Thyroid gland (tissue), 4 donors: Measurements from ENCODE around the gene FOXJ3. TPM values are rescaled to one million over a fixed set of nuclear protein-coding genes. Genes with fewer than 3 reads are reported as not detected.

ENCODE experiments used
- DNase-seq, 2 donors: peaks; one replicate each; pipeline ENCODE4 v3.0.0-alpha.2; 2019
- H3K27ac ChIP-seq, 3 donors: fragments of 200-600 bp; sonication (generic); 1 replicate in 2 of 3; 2 replicates in 1 of 3; pipeline ENCODE4 v1.5.1; 2016 to 2019; ENCODE audit warnings: mild to moderate bottlenecking in 1 of 3, moderate library complexity in 1 of 3
- H3K27me3 ChIP-seq: fragments of 200-600 bp; sonication (generic); one replicate; pipeline ENCODE4 v1.5.1; 2019
- H3K36me3 ChIP-seq, 2 donors: fragments of 200-600 bp; sonication (generic); one replicate each; pipeline ENCODE4 v1.5.1; 2016 to 2019
- H3K4me1 ChIP-seq, 2 donors: fragments of 200-600 bp; sonication (generic); one replicate each; pipeline ENCODE4 v1.5.1; 2017 to 2019
- H3K4me3 ChIP-seq, 3 donors: fragments of 200-600 bp; sonication (generic); replicated peaks in 1 of 3; 1 replicate in 2 of 3; 2 replicates in 1 of 3; pipeline ENCODE4 v1.5.1; 2016; ENCODE audit warnings: mild to moderate bottlenecking in 1 of 3
- H3K9me3 ChIP-seq: fragments of 200-600 bp; sonication (generic); one replicate; pipeline ENCODE4 v1.5.1; 2017
- POLR2A ChIP-seq, 2 donors: fragments of 450-650 bp; IDR thresholded peaks; one replicate each; pipeline ENCODE4 v1.6.1; 2017; ENCODE audit warnings: antibody characterized with exemption in 2 of 2, mild to moderate bottlenecking in 2 of 2, moderate library complexity in 1 of 2
- WGBS, 2 donors: methylation state at CpG; one replicate each; pipeline ENCODE4 v1.1.5; 2017; 5-methylcytosine and 5-hydroxymethylcytosine counted together
- intact Hi-C: fragments of 100-400 bp; cut with DNase I; formaldehyde crosslinking; loops from one replicate; pipeline ENCODE4 v1.15.1; 2023
- total RNA-seq, 4 donors: library from RNA; depleted of rRNA; stranded (reverse); fragments of >200 nt; gene quantifications; one replicate each; pipeline ENCODE4 v1.2.3, GENCODE V29; 2016
- TF ChIP-seq, protein P1 (sequence below), 6 experiments: fragments of 200-600 bp in 3 of 6; fragments of 450-650 bp in 3 of 6; sonication (generic) in 3 of 6; IDR thresholded peaks; one replicate each; pipeline ENCODE4 v1.5.1; 2016 to 2019; ENCODE audit warnings: antibody characterized with exemption in 6 of 6, mild to moderate bottlenecking in 2 of 6, inconsistent platforms in 1 of 6, moderate library complexity in 1 of 6

FOXJ3 gene
- total RNA-seq, 4 donors from 2014 or later = 55.4 to 87.5 (median 81.0) TPM

DNA sequence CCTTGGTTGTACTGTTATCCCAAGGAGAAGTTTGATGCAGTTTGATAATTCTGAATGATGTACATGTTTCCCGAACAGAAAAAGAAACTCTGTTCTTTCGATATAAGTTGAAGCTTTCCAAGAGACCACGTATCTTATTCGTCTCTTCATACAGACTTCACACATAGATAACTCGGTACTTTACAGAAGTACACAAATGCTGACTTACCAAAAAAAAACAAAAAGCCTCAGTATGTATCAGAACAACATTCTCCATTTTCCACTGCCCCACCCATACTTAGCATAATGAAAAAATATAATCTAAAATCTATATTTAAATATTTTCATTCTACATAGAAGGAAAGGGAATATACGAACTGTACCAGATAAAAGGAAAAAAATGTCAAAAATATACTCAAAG, 2.2 kb downstream of the FOXJ3 start:
- intact Hi-C loops = loop anchor here (5.0 kb wide), 1 partner anchor 151 kb away; no protein-coding TSS in a partner anchor
- H3K4me3 ChIP-seq = no peak overlapping the region
- no peaks in the 10 kb centered on the region for H3K9me3 ChIP-seq
- H3K27ac ChIP-seq = no peak overlapping the region
- no peaks in the 10 kb centered on the region for H3K36me3 ChIP-seq
- WGBS, 2 donors = 75 to 76% methylated on average over 6 of the region's 6 CpGs
- no peak for DNase-seq
- TF ChIP-seq POLR2A (IDR thresholded peaks at IDR 0.05) = no peak
- TF ChIP-seq, protein P1, sequence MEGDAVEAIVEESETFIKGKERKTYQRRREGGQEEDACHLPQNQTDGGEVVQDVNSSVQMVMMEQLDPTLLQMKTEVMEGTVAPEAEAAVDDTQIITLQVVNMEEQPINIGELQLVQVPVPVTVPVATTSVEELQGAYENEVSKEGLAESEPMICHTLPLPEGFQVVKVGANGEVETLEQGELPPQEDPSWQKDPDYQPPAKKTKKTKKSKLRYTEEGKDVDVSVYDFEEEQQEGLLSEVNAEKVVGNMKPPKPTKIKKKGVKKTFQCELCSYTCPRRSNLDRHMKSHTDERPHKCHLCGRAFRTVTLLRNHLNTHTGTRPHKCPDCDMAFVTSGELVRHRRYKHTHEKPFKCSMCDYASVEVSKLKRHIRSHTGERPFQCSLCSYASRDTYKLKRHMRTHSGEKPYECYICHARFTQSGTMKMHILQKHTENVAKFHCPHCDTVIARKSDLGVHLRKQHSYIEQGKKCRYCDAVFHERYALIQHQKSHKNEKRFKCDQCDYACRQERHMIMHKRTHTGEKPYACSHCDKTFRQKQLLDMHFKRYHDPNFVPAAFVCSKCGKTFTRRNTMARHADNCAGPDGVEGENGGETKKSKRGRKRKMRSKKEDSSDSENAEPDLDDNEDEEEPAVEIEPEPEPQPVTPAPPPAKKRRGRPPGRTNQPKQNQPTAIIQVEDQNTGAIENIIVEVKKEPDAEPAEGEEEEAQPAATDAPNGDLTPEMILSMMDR (IDR thresholded peaks at IDR 0.05) = no peak
- H3K4me1 ChIP-seq = peaks cover 16 to 19% of the 10 kb centered on the region in 2 donors
- H3K27me3 ChIP-seq = no peaks in the 10 kb centered on the region

DNA sequence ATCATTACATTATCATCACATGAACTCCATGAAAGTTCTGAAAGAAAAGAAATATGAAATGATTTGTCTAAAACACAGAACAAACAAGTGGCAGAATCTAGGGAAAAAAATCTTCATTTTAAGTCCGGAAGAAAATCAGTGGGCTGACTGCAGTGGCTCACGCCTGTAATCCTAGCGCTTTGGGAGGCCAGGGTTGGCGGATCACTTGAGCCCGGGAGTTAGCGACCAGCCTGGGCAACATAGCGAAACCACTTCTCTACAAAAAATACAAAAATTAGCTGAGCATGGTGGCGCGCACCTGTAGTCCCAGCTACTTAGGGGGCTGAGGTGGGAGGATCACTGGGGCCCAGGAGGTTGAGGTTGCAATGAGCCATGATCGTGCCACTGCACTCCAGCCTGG, 4.8 kb downstream of the FOXJ3 start:
- Histone ChIP-seq H3K4me3 (no peak overlapping the region), H3K27me3 (no peaks in the 10 kb centered on the region), H3K9me3 (no peaks in the 10 kb centered on the region), H3K27ac (no peak overlapping the region), H3K4me1 (peaks cover 10 to 19% of the 10 kb centered on the region in 2 donors), H3K36me3 (no peaks in the 10 kb centered on the region)
- intact Hi-C loops = loop anchor here (5.0 kb wide), 1 partner anchor 148 kb away; no protein-coding TSS in a partner anchor
- peak in 1 of 2 donors; percentile 13 for DNase-seq
- WGBS, 2 donors = 89 to 95% methylated on average over 10 of the region's 10 CpGs
- TF ChIP-seq POLR2A (IDR thresholded peaks at IDR 0.05) = no peak
- TF ChIP-seq, protein P1 (IDR thresholded peaks at IDR 0.05) = no peak

DNA sequence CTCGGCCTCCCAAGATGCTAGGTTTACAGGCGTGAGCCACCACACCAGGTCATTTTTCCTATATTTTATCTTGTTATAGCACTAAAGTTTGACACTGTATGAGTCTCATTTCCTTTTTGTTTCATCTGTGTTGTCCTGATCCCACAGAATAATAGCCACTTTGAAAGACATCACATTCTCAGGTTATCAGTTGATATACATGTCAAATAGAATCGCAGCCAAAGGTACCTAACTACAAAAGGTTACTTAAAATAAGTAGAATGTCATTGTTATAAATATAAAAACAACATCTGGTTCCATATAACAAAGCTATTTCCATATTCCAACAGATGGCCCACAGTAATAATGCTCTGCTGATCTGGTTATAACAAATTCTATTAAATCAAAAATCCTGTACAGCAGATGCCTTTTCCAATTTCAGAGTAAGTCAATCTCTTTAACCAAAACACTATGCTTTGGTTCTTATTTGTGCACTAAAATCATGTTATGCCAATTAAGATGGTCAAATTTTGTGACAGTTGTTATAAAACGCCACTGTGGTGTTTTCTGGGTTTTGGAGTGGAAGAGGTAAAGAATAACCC, 6.0 kb downstream of the FOXJ3 start:
- Histone ChIP-seq H3K4me1 (peaks cover 9 to 19% of the 10 kb centered on the region in 2 donors), H3K27me3 (no peaks in the 10 kb centered on the region), H3K36me3 (no peaks in the 10 kb centered on the region), H3K9me3 (no peaks in the 10 kb centered on the region), H3K4me3 (no peak overlapping the region), H3K27ac (no peak overlapping the region)
- intact Hi-C loops = no loop called here
- no peak for TF ChIP-seq POLR2A (IDR thresholded peaks at IDR 0.05)
- TF ChIP-seq, protein P1 (IDR thresholded peaks at IDR 0.05) = no peak
- DNase-seq = no peak
- 95% methylated on average over 4 of the region's 4 CpGs for WGBS, 2 donors

DNA sequence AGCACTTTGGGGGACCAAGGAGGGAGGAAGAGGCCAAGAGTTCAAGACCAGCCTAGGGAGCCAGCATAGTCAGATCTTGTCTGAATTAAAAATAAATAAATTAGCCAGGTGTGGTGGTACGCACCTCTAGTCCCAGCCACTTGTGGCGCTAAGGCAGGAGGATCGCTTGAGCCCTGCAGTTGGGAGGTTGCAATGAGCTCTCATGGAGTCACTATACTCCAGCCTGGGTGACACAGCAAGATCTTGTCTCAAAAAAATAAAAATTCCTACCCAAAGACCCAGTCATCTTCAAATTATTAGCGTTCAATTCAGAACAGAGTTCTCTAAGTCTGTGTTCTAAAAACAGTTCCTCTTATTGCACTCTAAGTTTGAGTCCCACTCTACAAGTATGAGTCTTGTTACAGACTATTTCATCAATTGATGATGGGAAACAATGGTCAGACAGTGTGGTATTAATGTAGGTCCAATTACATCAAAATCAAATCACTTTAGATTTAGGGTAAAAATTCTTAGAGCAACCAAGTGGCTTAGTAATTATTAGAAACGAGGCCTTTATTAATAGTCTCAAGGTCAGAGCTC, 6.9 kb downstream of the FOXJ3 start:
- no peak for DNase-seq
- Histone ChIP-seq H3K4me1 (peaks cover 0 to 14% of the 10 kb centered on the region in 2 donors), H3K27ac (no peak overlapping the region), H3K27me3 (no peaks in the 10 kb centered on the region), H3K36me3 (no peaks in the 10 kb centered on the region), H3K9me3 (no peaks in the 10 kb centered on the region), H3K4me3 (no peak overlapping the region)
- no peak for TF ChIP-seq POLR2A (IDR thresholded peaks at IDR 0.05)
- TF ChIP-seq, protein P1 (IDR thresholded peaks at IDR 0.05) = no peak
- 87 to 92% methylated on average over 5 of the region's 5 CpGs for WGBS, 2 donors
- intact Hi-C loops = no loop called here

DNA sequence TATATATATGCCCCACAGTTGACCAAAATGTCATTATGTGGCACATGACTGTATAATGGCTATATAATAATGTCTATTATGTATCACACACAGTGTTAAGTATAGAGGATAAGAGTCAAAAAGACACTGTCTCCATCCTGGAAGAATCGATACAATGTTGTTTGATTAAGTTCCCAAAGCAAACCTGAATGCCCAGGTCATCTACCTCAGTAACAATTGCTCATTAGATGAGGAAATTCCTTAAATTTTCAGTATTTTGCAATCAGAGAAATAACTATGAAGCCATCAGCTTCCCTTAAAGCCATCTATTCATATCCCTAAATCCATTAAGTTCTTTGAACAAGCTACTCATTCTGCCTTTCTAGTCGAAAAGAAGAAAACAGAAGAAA, 10.0 kb downstream of the FOXJ3 start:
- H3K9me3 ChIP-seq = no peaks in the 10 kb centered on the region
- no peak for DNase-seq
- H3K27me3 ChIP-seq = no peaks in the 10 kb centered on the region
- H3K4me1 ChIP-seq = peaks cover 7 to 24% of the 10 kb centered on the region in 2 donors
- intact Hi-C loops = no loop called here
- no peaks in the 10 kb centered on the region for H3K36me3 ChIP-seq
- H3K4me3 ChIP-seq = no peak overlapping the region
- TF ChIP-seq, protein P1 (IDR thresholded peaks at IDR 0.05) = no peak
- TF ChIP-seq POLR2A (IDR thresholded peaks at IDR 0.05) = no peak
- H3K27ac ChIP-seq = no peak overlapping the region
- 84 to 86% methylated on average over 2 of the region's 2 CpGs for WGBS, 2 donors
